GM06990 (cell line): ENCODE results near the gene KCNA5.

ENCODE experiments used
- DNase-seq: peaks from one replicate; pipeline ENCODE4 v3.0.0-alpha.2; 2011; ENCODE audit not compliant: insufficient read length; ENCODE audit errors: extremely low read depth
- H3K27me3 ChIP-seq: replicated peaks from 2 replicates; pipeline ENCODE4 v1.6.0; 2011; ENCODE audit warnings: low read length; ENCODE audit not compliant: control insufficient read depth, insufficient read depth
- H3K36me3 ChIP-seq: 2 replicates; pipeline ENCODE4 v1.5.1; 2011; ENCODE audit warnings: low read length; ENCODE audit not compliant: control insufficient read depth, insufficient read depth
- H3K4me3 ChIP-seq: replicated peaks from 2 replicates; pipeline ENCODE4 v1.5.1; 2011; ENCODE audit warnings: low read depth, mild to moderate bottlenecking, control low read depth, low read length
- CTCF ChIP-seq: IDR thresholded peaks from 2 replicates; pipeline ENCODE4 v1.5.1; 2011; ENCODE audit warnings: low read length, control low read depth, mild to moderate bottlenecking, inconsistent platforms; ENCODE audit not compliant: insufficient read depth, poor library complexity, severe bottlenecking

Gene KCNA5

DNA sequence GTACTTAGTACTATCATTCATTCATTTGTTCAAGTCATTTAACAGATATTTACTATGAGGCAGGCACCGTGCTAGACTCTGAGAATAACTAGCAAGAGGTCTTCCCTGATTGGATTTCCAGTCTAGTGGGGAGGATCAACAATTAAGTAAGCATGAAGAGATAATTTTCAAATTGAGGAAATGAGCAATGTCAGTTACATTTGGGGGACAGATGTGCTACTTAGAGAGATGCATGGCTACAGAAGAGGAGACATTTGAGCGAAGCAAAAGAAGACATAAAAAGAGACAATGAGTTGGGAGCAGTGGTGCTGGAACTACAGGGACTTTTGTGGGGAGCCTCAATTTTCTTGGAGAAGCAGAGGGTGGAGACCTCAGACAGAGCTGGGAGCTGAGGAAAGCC is 7.7 kb downstream of the KCNA5 start:
- H3K27me3 ChIP-seq, result no peaks in the 10 kb centered on the region

GRCh38 chr12:5051913-5052312 is 8.2 kb downstream of the KCNA5 start:
- TF ChIP-seq CTCF, result no peak
- DNase-seq, result peak; percentile 58
- Histone ChIP-seq H3K4me3 (no peak overlapping the region), H3K36me3 (no peaks in the 10 kb centered on the region), H3K27me3 (no peaks in the 10 kb centered on the region)

More for the DNA sequence above, 7.7 kb downstream of the KCNA5 start:
- Histone ChIP-seq H3K4me3 (no peak overlapping the region), H3K36me3 (no peaks in the 10 kb centered on the region)
- TF ChIP-seq CTCF, result no peak
- DNase-seq, result no peak

DNA sequence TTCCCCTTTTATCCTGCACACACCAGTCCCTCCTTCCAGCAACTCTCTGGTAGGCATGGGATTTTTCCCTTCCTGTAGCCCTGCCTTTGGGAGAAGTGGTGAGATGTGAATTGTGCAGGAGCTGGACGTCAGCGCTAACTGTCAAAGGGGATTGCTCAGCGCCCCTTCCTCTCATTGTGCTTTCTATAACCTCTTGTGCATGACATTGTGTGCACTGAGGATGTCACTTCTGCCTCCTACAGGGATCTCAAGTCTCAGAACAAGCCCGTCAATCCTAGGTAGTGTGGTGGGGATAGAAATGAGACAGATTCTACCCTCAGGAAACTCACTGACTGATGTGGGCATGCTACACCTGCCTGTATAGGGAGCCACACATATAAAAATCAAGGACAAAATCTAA is 8.7 kb downstream of the KCNA5 start:
- Histone ChIP-seq H3K4me3 (no peak overlapping the region), H3K36me3 (no peaks in the 10 kb centered on the region), H3K27me3 (no peaks in the 10 kb centered on the region)
- DNase-seq, result no peak
- no peak for TF ChIP-seq CTCF

DNA sequence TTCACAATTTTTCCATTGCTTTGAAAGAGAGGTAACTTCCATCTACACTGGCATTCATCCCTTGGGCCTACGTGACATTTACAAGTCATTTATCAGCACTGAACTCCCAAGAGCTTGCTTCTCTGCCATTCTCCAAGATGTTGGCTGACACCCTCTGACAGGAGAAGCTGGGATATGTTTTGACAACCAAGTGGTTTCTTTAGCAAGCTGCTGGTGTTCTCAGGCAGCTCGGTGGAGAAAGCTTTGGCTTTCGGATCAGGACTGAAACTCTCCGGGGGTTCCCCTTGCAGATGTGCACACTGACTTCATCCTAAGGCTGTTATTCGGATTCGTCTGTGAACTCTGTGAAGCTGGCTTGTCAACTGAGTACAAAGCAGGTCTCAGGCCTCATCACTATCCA is 15.7 kb downstream of the KCNA5 start:
- no peak for DNase-seq
- no peak for TF ChIP-seq CTCF
- no peaks in the 10 kb centered on the region; the same call in 1 of the 2 replicates for H3K27me3 ChIP-seq

DNA sequence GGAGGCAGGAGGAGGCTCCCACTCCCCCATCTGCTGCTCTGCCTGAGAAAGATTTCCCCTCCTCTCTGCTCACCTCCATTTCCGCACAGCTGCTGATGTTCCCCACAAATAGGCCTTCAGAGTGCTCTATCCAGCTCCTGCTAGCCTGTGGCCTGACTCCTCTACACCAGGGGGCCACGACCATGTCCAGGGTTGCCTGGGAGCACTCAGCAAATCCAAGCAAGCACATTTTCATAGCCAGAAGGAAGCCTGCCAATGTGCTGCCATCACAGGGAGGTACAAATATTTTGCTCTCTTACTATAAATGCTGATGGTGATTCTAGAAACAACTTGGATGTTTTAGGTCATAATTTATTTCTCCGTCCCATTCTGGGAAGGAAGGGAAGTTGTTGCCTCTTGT is 17.3 kb downstream of the KCNA5 start:
- no peak overlapping the region for H3K4me3 ChIP-seq
- no peaks in the 10 kb centered on the region for H3K36me3 ChIP-seq
- TF ChIP-seq CTCF, result no peak
- DNase-seq, result no peak
- H3K27me3 ChIP-seq, result no peaks in the 10 kb centered on the region; the same call in 1 of the 2 replicates

More for the DNA sequence above, 15.7 kb downstream of the KCNA5 start:
- H3K4me3 ChIP-seq, result no peak overlapping the region
- H3K36me3 ChIP-seq, result no peaks in the 10 kb centered on the region

- no peak for DNase-seq
- TF ChIP-seq CTCF, result no peak
- no peaks in the 10 kb centered on the region for H3K36me3 ChIP-seq
- no peaks in the 10 kb centered on the region; the same call in 1 of the 2 replicates for H3K27me3 ChIP-seq
- H3K4me3 ChIP-seq, result no peak overlapping the region
Measured at GRCh38 chr12:5063149-5063548, 19.5 kb downstream of the KCNA5 start.
